ENCODE results near the gene AMIGO3. TPM values are rescaled to one million over a fixed set of nuclear protein-coding genes. Genes with fewer than 3 reads are reported as not detected.

The AMIGO3 gene
- polyA plus RNA-seq, 3 donors: 1.4 to 2.2 (median 1.8) TPM

GRCh38 chr3:49716169-49716568 is 3.3 kb downstream of the AMIGO3 start:
- no peak for DNase-seq (ENCODE audit: extremely low read depth in 1 of 11, low read depth in 9 of 11, low spot score in 4 of 11)

- no peak for DNase-seq (ENCODE audit: extremely low read depth in 1 of 11, low read depth in 9 of 11, low spot score in 4 of 11)
Observed at GRCh38 chr3:49715611-49716121, 3.8 kb downstream of the AMIGO3 start.

GRCh38 chr3:49714728-49715550 is 4.5 kb downstream of the AMIGO3 start:
- no peak for DNase-seq (ENCODE audit: extremely low read depth in 1 of 11, low read depth in 9 of 11, low spot score in 4 of 11)

- DNase-seq (ENCODE audit: extremely low read depth in 1 of 11, low read depth in 9 of 11, low spot score in 4 of 11): no peak
Observed at GRCh38 chr3:49713336-49714105, 6.0 kb downstream of the AMIGO3 start.

- DNase-seq (ENCODE audit: extremely low read depth in 1 of 11, low read depth in 9 of 11, low spot score in 4 of 11): no peak
Observed at GRCh38 chr3:49712631-49713317, 6.7 kb downstream of the AMIGO3 start.

- no peak for DNase-seq (ENCODE audit: extremely low read depth in 1 of 11, low read depth in 9 of 11, low spot score in 4 of 11)
Observed at GRCh38 chr3:49712166-49712565, 7.3 kb downstream of the AMIGO3 start.

GRCh38 chr3:49711489-49711888 is 8.0 kb downstream of the AMIGO3 start:
- no peak for DNase-seq (ENCODE audit: extremely low read depth in 1 of 11, low read depth in 9 of 11, low spot score in 4 of 11)

- no peak for DNase-seq (ENCODE audit: extremely low read depth in 1 of 11, low read depth in 9 of 11, low spot score in 4 of 11)
Observed at GRCh38 chr3:49709852-49710251, 9.6 kb downstream of the AMIGO3 start.

- no peak for DNase-seq (ENCODE audit: extremely low read depth in 1 of 11, low read depth in 9 of 11, low spot score in 4 of 11)
Observed at GRCh38 chr3:49707113-49707480, 12.4 kb downstream of the AMIGO3 start.

- no peak for DNase-seq (ENCODE audit: extremely low read depth in 1 of 11, low read depth in 9 of 11, low spot score in 4 of 11)
Observed at GRCh38 chr3:49706456-49707112, 12.9 kb downstream of the AMIGO3 start.

GRCh38 chr3:49705390-49705960 is 14.0 kb downstream of the AMIGO3 start:
- DNase-seq (ENCODE audit: extremely low read depth in 1 of 11, low read depth in 9 of 11, low spot score in 4 of 11): no peak

- no peak for DNase-seq (ENCODE audit: extremely low read depth in 1 of 11, low read depth in 9 of 11, low spot score in 4 of 11)
Observed at GRCh38 chr3:49704629-49705028, 14.9 kb downstream of the AMIGO3 start.

GRCh38 chr3:49703956-49704355 is 15.5 kb downstream of the AMIGO3 start:
- DNase-seq (ENCODE audit: extremely low read depth in 1 of 11, low read depth in 9 of 11, low spot score in 4 of 11): no peak

GRCh38 chr3:49703443-49703927 is 16.0 kb downstream of the AMIGO3 start:
- DNase-seq (ENCODE audit: extremely low read depth in 1 of 11, low read depth in 9 of 11, low spot score in 4 of 11): no peak

- DNase-seq (ENCODE audit: extremely low read depth in 1 of 11, low read depth in 9 of 11, low spot score in 4 of 11): no peak
Observed at GRCh38 chr3:49702672-49703071, 16.8 kb downstream of the AMIGO3 start.

- no peak for DNase-seq (ENCODE audit: extremely low read depth in 1 of 11, low read depth in 9 of 11, low spot score in 4 of 11)
Observed at GRCh38 chr3:49701388-49702077, 18.0 kb downstream of the AMIGO3 start.

- no peak for DNase-seq (ENCODE audit: extremely low read depth in 1 of 11, low read depth in 9 of 11, low spot score in 4 of 11)
Observed at GRCh38 chr3:49700453-49701128, 18.9 kb downstream of the AMIGO3 start.

GRCh38 chr3:49700014-49700413 is 19.5 kb downstream of the AMIGO3 start:
- no peak for DNase-seq (ENCODE audit: extremely low read depth in 1 of 11, low read depth in 9 of 11, low spot score in 4 of 11)
